Activated CD8-positive, alpha-beta memory T cell treated with anti-CD3 and anti-CD28 coated beads, Interleukin-2, amount 50 U/mL, for 24 hours (primary cell): Measurements from ENCODE around the gene GGCT.

ENCODE experiments used
- DNase-seq: peaks from one replicate; pipeline ENCODE4 v3.0.0-alpha.2; 2020; ENCODE audit errors: extremely low read depth

GGCT gene

GRCh38 chr7:30463405-30464145, 41.1 kb downstream of the GGCT start:
- no peak for DNase-seq

- DNase-seq = no peak
Observed at GRCh38 chr7:30462179-30462578, 42.5 kb downstream of the GGCT start.

- DNase-seq = no peak
Observed at GRCh38 chr7:30460246-30460633, 44.4 kb downstream of the GGCT start.

GRCh38 chr7:30459591-30460245, 44.9 kb downstream of the GGCT start:
- DNase-seq = no peak

GRCh38 chr7:30458311-30458710, 46.3 kb downstream of the GGCT start:
- no peak for DNase-seq

- no peak for DNase-seq
Observed at GRCh38 chr7:30453921-30454320, 50.7 kb downstream of the GGCT start.

GRCh38 chr7:30453016-30453415, 51.6 kb downstream of the GGCT start:
- no peak for DNase-seq

- no peak for DNase-seq
Observed at GRCh38 chr7:30452280-30452930, 52.2 kb downstream of the GGCT start.

- no peak for DNase-seq
Observed at GRCh38 chr7:30451539-30452279, 52.9 kb downstream of the GGCT start.

- DNase-seq = no peak
Observed at GRCh38 chr7:30450983-30451497, 53.6 kb downstream of the GGCT start.

GRCh38 chr7:30450240-30450982, 54.2 kb downstream of the GGCT start:
- DNase-seq = no peak

GRCh38 chr7:30448461-30449189, 56.0 kb downstream of the GGCT start:
- DNase-seq = no peak

- no peak for DNase-seq
Observed at GRCh38 chr7:30447466-30447865, 57.2 kb downstream of the GGCT start.
